Skeletal muscle satellite cell (primary cell): ENCODE results near the gene SLC27A5. TPM values are rescaled to one million over a fixed set of nuclear protein-coding genes. Genes with fewer than 3 reads are reported as not detected.
A peak's percentile ranks its signal among the peaks of the same experiment; 100 is the strongest.
"Not testable (repeated sequence)": the region's sequence is repeated elsewhere in the genome, so short reads cannot be mapped to it uniquely, and the experiment has no call there.

ENCODE experiments used
- H3K27me3 ChIP-seq: 2 replicates; pipeline ENCODE4 v1.7.0; 2013; ENCODE audit warnings: low read length; ENCODE audit not compliant: control insufficient read depth, insufficient read depth
- H3K36me3 ChIP-seq: 2 replicates; pipeline ENCODE4 v1.7.0; 2013; ENCODE audit warnings: mild to moderate bottlenecking, control low read depth, low read length; ENCODE audit not compliant: insufficient read depth
- H3K4me1 ChIP-seq: 2 replicates; pipeline ENCODE4 v1.7.0; 2013; ENCODE audit warnings: low read length; ENCODE audit not compliant: control insufficient read depth, insufficient read depth
- H3K4me2 ChIP-seq: 2 replicates; pipeline ENCODE4 v1.7.0; 2013; ENCODE audit warnings: mild to moderate bottlenecking, low read length
- H3K4me3 ChIP-seq: 2 replicates; pipeline ENCODE4 v1.7.0; 2013; ENCODE audit warnings: low read length
- H3K9ac ChIP-seq: 2 replicates; pipeline ENCODE4 v1.7.0; 2013; ENCODE audit warnings: mild to moderate bottlenecking, low read depth, low read length, moderate library complexity
- H3K9me3 ChIP-seq: replicated peaks from 2 replicates; pipeline ENCODE4 v1.7.0; 2013; ENCODE audit warnings: mild to moderate bottlenecking, control low read depth, low read length
- small RNA-seq: library from RNA; depleted of rRNA; stranded (forward); fragments of <200 nt; gene quantifications from one replicate; pipeline ENCODE3, GENCODE V24; 2012

SLC27A5 gene

GRCh38 chr19:58449980-58450379, 61.8 kb downstream of the SLC27A5 start:
- H3K4me1 ChIP-seq, H3K4me2 ChIP-seq: not testable (repeated sequence)

DNA sequence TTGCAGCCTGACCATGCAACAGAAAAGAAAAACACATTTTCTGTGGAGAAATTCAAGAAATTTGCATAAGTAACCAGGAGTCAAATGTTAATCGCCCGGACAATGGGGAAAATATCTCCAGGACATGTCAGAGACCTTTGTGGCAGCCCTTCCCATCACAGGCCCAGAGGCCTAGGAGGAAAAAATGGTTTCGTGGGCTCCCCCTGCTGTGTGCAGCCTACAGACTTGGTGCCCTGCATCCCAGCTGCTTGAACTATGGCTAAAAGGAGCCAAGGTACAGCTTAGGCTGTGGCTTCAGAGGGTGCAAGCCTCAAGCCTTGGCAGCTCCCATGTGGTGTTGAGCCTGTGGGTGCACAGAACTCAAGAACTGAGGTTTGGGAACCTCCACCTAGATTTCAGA, 62.9 kb downstream of the SLC27A5 start:
- H3K36me3 ChIP-seq, H3K4me2 ChIP-seq, H3K9me3 ChIP-seq, H3K9ac ChIP-seq, H3K4me3 ChIP-seq, H3K27me3 ChIP-seq, H3K4me1 ChIP-seq: not testable (repeated sequence)

More at GRCh38 chr19:58449980-58450379, 61.8 kb downstream of the SLC27A5 start:
- H3K4me3 ChIP-seq, H3K27me3 ChIP-seq, H3K36me3 ChIP-seq, H3K9ac ChIP-seq, H3K9me3 ChIP-seq: not testable (repeated sequence)

Small RNA genes lying within 50 kb of the gene (small RNA-seq; reads per million reads assigned to genes)
- gene MIR6807 (0.84 reads per million, percentile 20 among the genes with 10 or more reads in this experiment), gene RN7SL525P (not detected), gene RN7SL693P (not detected), gene RNU6-1337P (not detected)
